BLaER1 (cell line): ENCODE data around the gene DISC1.
"Not testable (repeated sequence)": the region's sequence is repeated elsewhere in the genome, so short reads cannot be mapped to it uniquely, and the experiment has no call there.

ENCODE experiments used
- H3K27ac ChIP-seq: shearing (Covaris generic); formaldehyde crosslinking; 2 replicates; pipeline ENCODE4 v1.8.1; 2022
- H3K27me3 ChIP-seq: shearing (Covaris generic); formaldehyde crosslinking; 2 replicates; pipeline ENCODE4 v1.8.1; 2022
- H3K36me3 ChIP-seq: shearing (Covaris generic); formaldehyde crosslinking; 2 replicates; pipeline ENCODE4 v1.8.1; 2022
- H3K4me1 ChIP-seq: shearing (Covaris generic); formaldehyde crosslinking; 2 replicates; pipeline ENCODE4 v1.8.1; 2022
- H3K4me2 ChIP-seq: shearing (Covaris generic); formaldehyde crosslinking; 2 replicates; pipeline ENCODE4 v1.8.1; 2022
- H3K4me3 ChIP-seq: shearing (Covaris generic); formaldehyde crosslinking; 2 replicates; pipeline ENCODE4 v1.8.1; 2022
- H3K9ac ChIP-seq: shearing (Covaris generic); formaldehyde crosslinking; 2 replicates; pipeline ENCODE4 v1.8.1; 2022
- H3K9me3 ChIP-seq: shearing (Covaris generic); formaldehyde crosslinking; 2 replicates; pipeline ENCODE4 v1.8.1; 2022
- H4K20me1 ChIP-seq: shearing (Covaris generic); formaldehyde crosslinking; 2 replicates; pipeline ENCODE4 v1.8.1; 2022
- Cebpa-rat ChIP-seq: shearing (Covaris generic); IDR thresholded peaks from 2 replicates; pipeline ENCODE4 v1.8.1; 2022

Gene DISC1

GRCh38 chr1:231896806-231897205 lies 270.2 kb downstream of the DISC1 start:
- Histone ChIP-seq H4K20me1 (no peaks in the 10 kb centered on the region), H3K27me3 (no peaks in the 10 kb centered on the region), H3K4me1 (no peaks in the 10 kb centered on the region), H3K4me2 (no peak overlapping the region), H3K9me3 (no peaks in the 10 kb centered on the region), H3K9ac (no peak overlapping the region), H3K36me3 (no peaks in the 10 kb centered on the region), H3K4me3 (no peak overlapping the region), H3K27ac (no peak overlapping the region)
- no peak for TF ChIP-seq Cebpa-rat

- H3K4me1 ChIP-seq, result no peaks in the 10 kb centered on the region
- H3K36me3 ChIP-seq, result no peaks in the 10 kb centered on the region
- H3K4me3 ChIP-seq, result no peak overlapping the region
- no peak overlapping the region for H3K9ac ChIP-seq
- no peaks in the 10 kb centered on the region for H4K20me1 ChIP-seq
- no peak overlapping the region for H3K27ac ChIP-seq
- H3K4me2 ChIP-seq, result no peak overlapping the region
- no peak for TF ChIP-seq Cebpa-rat
- no peaks in the 10 kb centered on the region for H3K27me3 ChIP-seq
- no peaks in the 10 kb centered on the region for H3K9me3 ChIP-seq
These were observed 272.5 kb downstream of the DISC1 start for GRCh38 chr1:231899046-231899445.

- Histone ChIP-seq H3K27ac (no peak overlapping the region), H3K9me3 (peaks cover 5% of the 10 kb centered on the region; the same call in 1 of the 2 replicates), H3K9ac (no peak overlapping the region), H3K4me2 (no peak overlapping the region), H3K27me3 (no peaks in the 10 kb centered on the region), H3K36me3 (no peaks in the 10 kb centered on the region), H3K4me1 (no peaks in the 10 kb centered on the region), H4K20me1 (no peaks in the 10 kb centered on the region), H3K4me3 (no peak overlapping the region)
- no peak for TF ChIP-seq Cebpa-rat
These were observed 273.3 kb downstream of the DISC1 start for GRCh38 chr1:231899713-231900435.

GRCh38 chr1:231903586-231904081 lies 277.0 kb downstream of the DISC1 start:
- Histone ChIP-seq H3K27ac (no peak overlapping the region), H4K20me1 (no peaks in the 10 kb centered on the region), H3K4me3 (no peak overlapping the region), H3K4me1 (no peaks in the 10 kb centered on the region), H3K27me3 (no peaks in the 10 kb centered on the region), H3K4me2 (no peak overlapping the region), H3K36me3 (no peaks in the 10 kb centered on the region), H3K9me3 (peaks cover 5% of the 10 kb centered on the region; the same call in 1 of the 2 replicates), H3K9ac (no peak overlapping the region)
- TF ChIP-seq Cebpa-rat, result no peak

- H3K4me1 ChIP-seq, H3K27ac ChIP-seq, H3K9ac ChIP-seq: not testable (repeated sequence)
These were observed 280.7 kb downstream of the DISC1 start for GRCh38 chr1:231907310-231907709.

GRCh38 chr1:231913493-231913892 lies 286.9 kb downstream of the DISC1 start:
- H3K4me3 ChIP-seq, result no peak overlapping the region
- H3K9ac ChIP-seq, result no peak overlapping the region
- no peak overlapping the region for H3K27ac ChIP-seq
- no peaks in the 10 kb centered on the region for H4K20me1 ChIP-seq
- no peaks in the 10 kb centered on the region for H3K36me3 ChIP-seq
- H3K9me3 ChIP-seq, result peaks cover 12% of the 10 kb centered on the region
- TF ChIP-seq Cebpa-rat, result no peak
- H3K4me1 ChIP-seq, result peaks cover 35% of the 10 kb centered on the region
- no peaks in the 10 kb centered on the region for H3K27me3 ChIP-seq
- no peak overlapping the region for H3K4me2 ChIP-seq

More at GRCh38 chr1:231907310-231907709, 280.7 kb downstream of the DISC1 start:
- H3K27me3 ChIP-seq, H3K36me3 ChIP-seq, H3K4me3 ChIP-seq, H3K4me2 ChIP-seq, H3K9me3 ChIP-seq, H4K20me1 ChIP-seq: not testable (repeated sequence)

GRCh38 chr1:231918239-231919015 lies 291.8 kb downstream of the DISC1 start:
- Histone ChIP-seq H3K4me2 (peak overlapping the region; percentile 88), H3K36me3 (no peaks in the 10 kb centered on the region), H3K9ac (no peak overlapping the region), H3K27ac (peak overlapping the region; percentile 70; the same call in 1 of the 2 replicates), H3K4me3 (peak overlapping the region; percentile 45; the same call in 1 of the 2 replicates), H4K20me1 (no peaks in the 10 kb centered on the region), H3K4me1 (peaks cover 62% of the 10 kb centered on the region), H3K9me3 (peaks cover 12% of the 10 kb centered on the region), H3K27me3 (no peaks in the 10 kb centered on the region)
- TF ChIP-seq Cebpa-rat, result no peak

GRCh38 chr1:231919239-231919885 lies 292.8 kb downstream of the DISC1 start:
- Histone ChIP-seq H3K9me3 (peaks cover 11% of the 10 kb centered on the region), H3K9ac (peak overlapping the region; percentile 59), H3K36me3 (no peaks in the 10 kb centered on the region), H3K4me1 (peaks cover 56% of the 10 kb centered on the region), H3K4me3 (peak overlapping the region; percentile 45; the same call in 1 of the 2 replicates), H3K27me3 (no peaks in the 10 kb centered on the region), H3K27ac (peak overlapping the region; percentile 70), H4K20me1 (no peaks in the 10 kb centered on the region), H3K4me2 (peak overlapping the region; percentile 88)
- TF ChIP-seq Cebpa-rat, result no peak

- H3K36me3 ChIP-seq, result no peaks in the 10 kb centered on the region
- H3K4me3 ChIP-seq, result peak overlapping the region; percentile 34; the same call in 1 of the 2 replicates
- no peaks in the 10 kb centered on the region for H4K20me1 ChIP-seq
- H3K9me3 ChIP-seq, result peaks cover 9% of the 10 kb centered on the region; the same call in 1 of the 2 replicates
- peaks cover 51% of the 10 kb centered on the region for H3K4me1 ChIP-seq
- peak overlapping the region; percentile 88 for H3K4me2 ChIP-seq
- no peak for TF ChIP-seq Cebpa-rat
- peak overlapping the region; percentile 59 for H3K9ac ChIP-seq
- peak overlapping the region; percentile 70; the same call in 1 of the 2 replicates for H3K27ac ChIP-seq
- H3K27me3 ChIP-seq, result no peaks in the 10 kb centered on the region
These were observed 293.3 kb downstream of the DISC1 start for GRCh38 chr1:231919886-231920285.
